ENCODE results near the gene DENND11.

- TF ChIP-seq MYC (IDR thresholded peaks at IDR 0.05; ENCODE audit: borderline replicate concordance, low read length) (no peak), RNF2 (IDR thresholded peaks at IDR 0.05; ENCODE audit: borderline replicate concordance, low read depth) (no peak), HOXB5 (CRISPR knock-in tag; IDR thresholded peaks at IDR 0.05) (no peak), POLR2A (IDR thresholded peaks at IDR 0.05; ENCODE audit: low read length) (no peak), ZNF302 (CRISPR knock-in tag; IDR thresholded peaks at IDR 0.05) (no peak), MAFK (IDR thresholded peaks at IDR 0.05; ENCODE audit: partially characterized antibody) (no peak), CEBPB (IDR thresholded peaks at IDR 0.05) (no peak)
- TF ChIP-seq, protein P1, sequence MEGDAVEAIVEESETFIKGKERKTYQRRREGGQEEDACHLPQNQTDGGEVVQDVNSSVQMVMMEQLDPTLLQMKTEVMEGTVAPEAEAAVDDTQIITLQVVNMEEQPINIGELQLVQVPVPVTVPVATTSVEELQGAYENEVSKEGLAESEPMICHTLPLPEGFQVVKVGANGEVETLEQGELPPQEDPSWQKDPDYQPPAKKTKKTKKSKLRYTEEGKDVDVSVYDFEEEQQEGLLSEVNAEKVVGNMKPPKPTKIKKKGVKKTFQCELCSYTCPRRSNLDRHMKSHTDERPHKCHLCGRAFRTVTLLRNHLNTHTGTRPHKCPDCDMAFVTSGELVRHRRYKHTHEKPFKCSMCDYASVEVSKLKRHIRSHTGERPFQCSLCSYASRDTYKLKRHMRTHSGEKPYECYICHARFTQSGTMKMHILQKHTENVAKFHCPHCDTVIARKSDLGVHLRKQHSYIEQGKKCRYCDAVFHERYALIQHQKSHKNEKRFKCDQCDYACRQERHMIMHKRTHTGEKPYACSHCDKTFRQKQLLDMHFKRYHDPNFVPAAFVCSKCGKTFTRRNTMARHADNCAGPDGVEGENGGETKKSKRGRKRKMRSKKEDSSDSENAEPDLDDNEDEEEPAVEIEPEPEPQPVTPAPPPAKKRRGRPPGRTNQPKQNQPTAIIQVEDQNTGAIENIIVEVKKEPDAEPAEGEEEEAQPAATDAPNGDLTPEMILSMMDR (IDR thresholded peaks at IDR 0.05), result no peak
- TF ChIP-seq, protein P2, sequence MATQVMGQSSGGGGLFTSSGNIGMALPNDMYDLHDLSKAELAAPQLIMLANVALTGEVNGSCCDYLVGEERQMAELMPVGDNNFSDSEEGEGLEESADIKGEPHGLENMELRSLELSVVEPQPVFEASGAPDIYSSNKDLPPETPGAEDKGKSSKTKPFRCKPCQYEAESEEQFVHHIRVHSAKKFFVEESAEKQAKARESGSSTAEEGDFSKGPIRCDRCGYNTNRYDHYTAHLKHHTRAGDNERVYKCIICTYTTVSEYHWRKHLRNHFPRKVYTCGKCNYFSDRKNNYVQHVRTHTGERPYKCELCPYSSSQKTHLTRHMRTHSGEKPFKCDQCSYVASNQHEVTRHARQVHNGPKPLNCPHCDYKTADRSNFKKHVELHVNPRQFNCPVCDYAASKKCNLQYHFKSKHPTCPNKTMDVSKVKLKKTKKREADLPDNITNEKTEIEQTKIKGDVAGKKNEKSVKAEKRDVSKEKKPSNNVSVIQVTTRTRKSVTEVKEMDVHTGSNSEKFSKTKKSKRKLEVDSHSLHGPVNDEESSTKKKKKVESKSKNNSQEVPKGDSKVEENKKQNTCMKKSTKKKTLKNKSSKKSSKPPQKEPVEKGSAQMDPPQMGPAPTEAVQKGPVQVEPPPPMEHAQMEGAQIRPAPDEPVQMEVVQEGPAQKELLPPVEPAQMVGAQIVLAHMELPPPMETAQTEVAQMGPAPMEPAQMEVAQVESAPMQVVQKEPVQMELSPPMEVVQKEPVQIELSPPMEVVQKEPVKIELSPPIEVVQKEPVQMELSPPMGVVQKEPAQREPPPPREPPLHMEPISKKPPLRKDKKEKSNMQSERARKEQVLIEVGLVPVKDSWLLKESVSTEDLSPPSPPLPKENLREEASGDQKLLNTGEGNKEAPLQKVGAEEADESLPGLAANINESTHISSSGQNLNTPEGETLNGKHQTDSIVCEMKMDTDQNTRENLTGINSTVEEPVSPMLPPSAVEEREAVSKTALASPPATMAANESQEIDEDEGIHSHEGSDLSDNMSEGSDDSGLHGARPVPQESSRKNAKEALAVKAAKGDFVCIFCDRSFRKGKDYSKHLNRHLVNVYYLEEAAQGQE (IDR thresholded peaks at IDR 0.05), result no peak
Measured at GRCh38 chr7:141674171-141674671, 27.7 kb downstream of the DENND11 start.

All from A549 (cell line).